Fibroblast of lung (primary cell): ENCODE data around the gene NTNG1. TPM values are rescaled to one million over a fixed set of nuclear protein-coding genes. Genes with fewer than 3 reads are reported as not detected.

Source experiments
- DNase-seq, 2 donors: peaks; one replicate each; pipeline versions ENCODE4 v3.0.0 to v3.0.0-alpha.2; 2010; ENCODE audit warnings: low read depth in 2 of 2
- H2AFZ ChIP-seq: 2 replicates; pipeline ENCODE4 v1.5.1; 2012; ENCODE audit warnings: low read length, control low read depth, inconsistent platforms
- H3K27ac ChIP-seq: 2 replicates; pipeline ENCODE4 v1.5.1; 2011; ENCODE audit warnings: low read length, control low read depth; ENCODE audit not compliant: insufficient read depth
- H3K27me3 ChIP-seq: 2 replicates; pipeline ENCODE4 v1.5.1; 2011; ENCODE audit warnings: mild to moderate bottlenecking, low read length; ENCODE audit not compliant: control insufficient read depth, insufficient read depth
- H3K36me3 ChIP-seq: 2 replicates; pipeline ENCODE4 v1.5.1; 2011; ENCODE audit warnings: low read length; ENCODE audit not compliant: control insufficient read depth, insufficient read depth
- H3K4me1 ChIP-seq: 2 replicates; pipeline ENCODE4 v1.5.1; 2011; ENCODE audit warnings: low read length; ENCODE audit not compliant: control insufficient read depth, insufficient read depth; ENCODE audit errors: extremely low read depth
- H3K4me2 ChIP-seq: 2 replicates; pipeline ENCODE4 v1.5.1; 2011; ENCODE audit warnings: low read length, control low read depth; ENCODE audit not compliant: insufficient read depth; ENCODE audit errors: extremely low read depth
- H3K4me3 ChIP-seq, 4 experiments: fragments of 200-600 bp in 1 of 4; sonication (generic) in 1 of 4; replicated peaks in 1 of 4; 2 replicates each; pipeline ENCODE4 v1.5.1; 2011 to 2016; ENCODE audit warnings: low read length in 4 of 4, low read depth in 3 of 4, mild to moderate bottlenecking in 3 of 4, control low read depth in 2 of 4, inconsistent platforms in 1 of 4, mixed read lengths in 1 of 4; ENCODE audit not compliant: insufficient read depth in 1 of 4; ENCODE audit errors: control extremely low read depth in 1 of 4
- H3K79me2 ChIP-seq: 2 replicates; pipeline ENCODE4 v1.5.1; 2012; ENCODE audit warnings: mild to moderate bottlenecking, low read length, inconsistent platforms; ENCODE audit not compliant: control insufficient read depth, insufficient read depth
- H3K9ac ChIP-seq: 2 replicates; pipeline ENCODE4 v1.5.1; 2011; ENCODE audit warnings: mild to moderate bottlenecking, low read length, control low read depth; ENCODE audit not compliant: insufficient read depth
- H3K9me3 ChIP-seq: 2 replicates; pipeline ENCODE4 v1.5.1; 2012; ENCODE audit warnings: low read depth, low read length; ENCODE audit not compliant: control insufficient read depth, insufficient read depth
- H4K20me1 ChIP-seq: 2 replicates; pipeline ENCODE4 v1.5.1; 2011; ENCODE audit warnings: low read length; ENCODE audit not compliant: control insufficient read depth, insufficient read depth; ENCODE audit errors: extremely low read depth
- CTCF ChIP-seq, 2 donors: IDR thresholded peaks in 1 of 2; conservative IDR thresholded peaks in 1 of 2; 1 replicate in 1 of 2; 2 replicates in 1 of 2; pipeline ENCODE4 v1.5.1; 2011 to 2012; ENCODE audit warnings: low read length in 2 of 2, control low read depth in 1 of 2, inconsistent platforms in 1 of 2, low read depth in 1 of 2, mild to moderate bottlenecking in 1 of 2
- EZH2 ChIP-seq: IDR thresholded peaks from 2 replicates; pipeline ENCODE4 v1.5.1; 2012; ENCODE audit warnings: low read length, control low read depth, mild to moderate bottlenecking; ENCODE audit errors: missing control alignments
- polyA plus RNA-seq, 2 donors: library from polyadenylated mRNA; depleted of rRNA in 1 of 2; stranded (reverse) in 1 of 2; unstranded in 1 of 2; fragments of >200 nt; gene quantifications; 2 replicates each; pipeline ENCODE4 v1.2.1, GENCODE V29; 2011 to 2012; ENCODE audit warnings: missing spikeins in 1 of 2
- total RNA-seq: library from RNA; depleted of rRNA; stranded (reverse); fragments of >200 nt; gene quantifications from 2 replicates; pipeline ENCODE4 v1.2.1, GENCODE V29; 2014

NTNG1 gene
- total and polyA plus RNA-seq, 2 donors (not counting 1 experiment from before 2014, with no cell fraction given): 0.82 to 8.6 TPM

- Histone ChIP-seq H3K27me3 (no peaks in the 10 kb centered on the region), H3K36me3 (no peaks in the 10 kb centered on the region), H3K4me1 (no peaks in the 10 kb centered on the region), H3K9ac (no peak overlapping the region), H3K4me2 (no peak overlapping the region), H4K20me1 (no peaks in the 10 kb centered on the region), H3K4me3 (no peak overlapping the region), H3K9me3 (no peaks in the 10 kb centered on the region), H3K27ac (no peak overlapping the region), H2AFZ (no peak overlapping the region), H3K79me2 (no peaks in the 10 kb centered on the region)
- TF ChIP-seq CTCF (conservative IDR thresholded peaks at IDR 0.05 in 1 of 2, IDR thresholded peaks at IDR 0.05 in 1 of 2; ENCODE audit: low read depth in 1 of 2, low read length in 2 of 2) (no peak), EZH2 (no peak)
- DNase-seq: no peak
These were observed 295.9 kb downstream of the NTNG1 start for GRCh38 chr1:107436552-107437241.

GRCh38 chr1:107439567-107439966, 298.7 kb downstream of the NTNG1 start:
- Histone ChIP-seq H3K4me3 (no peak overlapping the region), H3K36me3 (no peaks in the 10 kb centered on the region)

GRCh38 chr1:107442551-107442950, 301.7 kb downstream of the NTNG1 start:
- no peak overlapping the region for H3K4me3 ChIP-seq
- H3K27ac ChIP-seq: no peak overlapping the region
- H3K4me2 ChIP-seq: no peak overlapping the region
- no peaks in the 10 kb centered on the region for H3K36me3 ChIP-seq
- no peak for DNase-seq
- no peaks in the 10 kb centered on the region for H3K4me1 ChIP-seq
- no peaks in the 10 kb centered on the region for H3K27me3 ChIP-seq
- H3K9me3 ChIP-seq: no peaks in the 10 kb centered on the region
- H2AFZ ChIP-seq: no peak overlapping the region
- TF ChIP-seq CTCF (conservative IDR thresholded peaks at IDR 0.05 in 1 of 2, IDR thresholded peaks at IDR 0.05 in 1 of 2; ENCODE audit: low read depth in 1 of 2, low read length in 2 of 2): no peak
- TF ChIP-seq EZH2: no peak
- no peaks in the 10 kb centered on the region for H4K20me1 ChIP-seq
- no peak overlapping the region for H3K9ac ChIP-seq
- no peaks in the 10 kb centered on the region for H3K79me2 ChIP-seq

More at GRCh38 chr1:107439567-107439966, 298.7 kb downstream of the NTNG1 start:
- Histone ChIP-seq H3K4me2 (no peak overlapping the region), H3K9ac (no peak overlapping the region), H3K27me3 (no peaks in the 10 kb centered on the region), H3K4me1 (no peaks in the 10 kb centered on the region), H2AFZ (no peak overlapping the region), H3K79me2 (no peaks in the 10 kb centered on the region), H3K9me3 (no peaks in the 10 kb centered on the region), H3K27ac (no peak overlapping the region), H4K20me1 (no peaks in the 10 kb centered on the region)
- no peak for DNase-seq
- TF ChIP-seq CTCF (conservative IDR thresholded peaks at IDR 0.05 in 1 of 2, IDR thresholded peaks at IDR 0.05 in 1 of 2; ENCODE audit: low read depth in 1 of 2, low read length in 2 of 2) (no peak), EZH2 (no peak)
